Peyer's patch (tissue), 4 donors: Measurements from ENCODE around the gene ITGAL.

Source experiments
- POLR2A ChIP-seq, 2 donors: fragments of 450-650 bp; IDR thresholded peaks; one replicate each; pipeline ENCODE4 v1.5.1; 2017; ENCODE audit warnings: antibody characterized with exemption in 2 of 2, mild to moderate bottlenecking in 2 of 2, moderate library complexity in 2 of 2
- TF ChIP-seq, protein P1 (sequence below), 6 experiments: fragments of 450-650 bp in 4 of 6; fragments of 200-600 bp in 2 of 6; sonication (generic) in 1 of 6; IDR thresholded peaks; one replicate each; pipeline ENCODE4 v1.5.1; 2017 to 2019; ENCODE audit warnings: antibody characterized with exemption in 6 of 6, mild to moderate bottlenecking in 3 of 6, moderate library complexity in 1 of 6

DNA sequence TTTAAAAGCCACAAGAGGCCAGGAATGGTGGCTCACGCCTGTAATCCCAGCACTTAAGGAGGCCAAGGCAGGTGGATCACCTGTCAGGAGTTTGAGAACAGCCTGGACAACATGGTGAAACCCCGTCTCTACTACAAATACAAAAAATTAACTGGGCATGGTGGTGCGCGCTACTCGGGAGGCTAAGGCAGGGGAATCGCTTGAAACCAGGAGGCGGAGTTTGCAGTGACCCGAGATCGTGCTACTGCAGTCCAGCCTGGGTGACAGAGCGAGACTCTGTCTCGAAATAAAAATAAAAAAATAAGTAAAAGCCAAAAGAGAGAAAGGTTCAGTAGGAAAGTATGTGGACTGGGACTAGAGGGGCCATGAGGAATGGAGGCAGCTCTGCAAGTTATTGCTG, 13.1 kb upstream of the ITGAL start:
- TF ChIP-seq, protein P1, sequence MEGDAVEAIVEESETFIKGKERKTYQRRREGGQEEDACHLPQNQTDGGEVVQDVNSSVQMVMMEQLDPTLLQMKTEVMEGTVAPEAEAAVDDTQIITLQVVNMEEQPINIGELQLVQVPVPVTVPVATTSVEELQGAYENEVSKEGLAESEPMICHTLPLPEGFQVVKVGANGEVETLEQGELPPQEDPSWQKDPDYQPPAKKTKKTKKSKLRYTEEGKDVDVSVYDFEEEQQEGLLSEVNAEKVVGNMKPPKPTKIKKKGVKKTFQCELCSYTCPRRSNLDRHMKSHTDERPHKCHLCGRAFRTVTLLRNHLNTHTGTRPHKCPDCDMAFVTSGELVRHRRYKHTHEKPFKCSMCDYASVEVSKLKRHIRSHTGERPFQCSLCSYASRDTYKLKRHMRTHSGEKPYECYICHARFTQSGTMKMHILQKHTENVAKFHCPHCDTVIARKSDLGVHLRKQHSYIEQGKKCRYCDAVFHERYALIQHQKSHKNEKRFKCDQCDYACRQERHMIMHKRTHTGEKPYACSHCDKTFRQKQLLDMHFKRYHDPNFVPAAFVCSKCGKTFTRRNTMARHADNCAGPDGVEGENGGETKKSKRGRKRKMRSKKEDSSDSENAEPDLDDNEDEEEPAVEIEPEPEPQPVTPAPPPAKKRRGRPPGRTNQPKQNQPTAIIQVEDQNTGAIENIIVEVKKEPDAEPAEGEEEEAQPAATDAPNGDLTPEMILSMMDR (IDR thresholded peaks at IDR 0.05) = no peak
- no peak for TF ChIP-seq POLR2A (IDR thresholded peaks at IDR 0.05)
